ENCODE measurements around the gene POLR2J3. TPM values are rescaled to one million over a fixed set of nuclear protein-coding genes. Genes with fewer than 3 reads are reported as not detected.
"Not testable (repeated sequence)": the region's sequence is repeated elsewhere in the genome, so short reads cannot be mapped to it uniquely, and the experiment has no call there.

POLR2J3 gene
- total RNA-seq, 2 experiments from 2014 or later: 35.4 to 51.0 TPM

GRCh38 chr7:102568620-102569019, 3.8 kb downstream of the POLR2J3 start:
- H3K4me3 Mint-ChIP-seq; H3K36me3 Mint-ChIP-seq; H3K27ac Mint-ChIP-seq; ATAC-seq; H3K4me1 Mint-ChIP-seq; H3K27me3 Mint-ChIP-seq; CTCF ChIA-PET; H3K9me3 Mint-ChIP-seq (ENCODE audit: low read depth); DNase-seq: not testable (repeated sequence)

- H3K4me1 Mint-ChIP-seq; H3K27ac Mint-ChIP-seq; H3K36me3 Mint-ChIP-seq; ATAC-seq; H3K27me3 Mint-ChIP-seq; H3K4me3 Mint-ChIP-seq; H3K9me3 Mint-ChIP-seq (ENCODE audit: low read depth); DNase-seq; CTCF ChIA-PET: not testable (repeated sequence)
Observed at GRCh38 chr7:102550808-102551422, 21.5 kb downstream of the POLR2J3 start, which contains the start of gene SPDYE2. Gene SPDYE2, plus strand, starts transcription at chr7:102551226. Its CDS starts 2,030 bp downstream, at chr7:102553256.

- CTCF ChIA-PET; H3K36me3 Mint-ChIP-seq; DNase-seq; H3K9me3 Mint-ChIP-seq (ENCODE audit: low read depth); H3K27ac Mint-ChIP-seq; H3K4me1 Mint-ChIP-seq; H3K4me3 Mint-ChIP-seq; H3K27me3 Mint-ChIP-seq; ATAC-seq: not testable (repeated sequence)
Observed at GRCh38 chr7:102546353-102546752, 26.0 kb downstream of the POLR2J3 start.

- DNase-seq; H3K36me3 Mint-ChIP-seq; ATAC-seq; H3K4me1 Mint-ChIP-seq; H3K27me3 Mint-ChIP-seq; H3K9me3 Mint-ChIP-seq (ENCODE audit: low read depth); CTCF ChIA-PET; H3K4me3 Mint-ChIP-seq; H3K27ac Mint-ChIP-seq: not testable (repeated sequence)
Observed at GRCh38 chr7:102545288-102545687, 27.1 kb downstream of the POLR2J3 start.

GRCh38 chr7:102544372-102544771, 28.0 kb downstream of the POLR2J3 start:
- H3K36me3 Mint-ChIP-seq; DNase-seq; H3K27ac Mint-ChIP-seq; H3K27me3 Mint-ChIP-seq; H3K4me3 Mint-ChIP-seq; ATAC-seq; CTCF ChIA-PET; H3K4me1 Mint-ChIP-seq; H3K9me3 Mint-ChIP-seq (ENCODE audit: low read depth): not testable (repeated sequence)

GRCh38 chr7:102543596-102543995, 28.8 kb downstream of the POLR2J3 start, which contains the start of gene UPK3BL2:
Gene UPK3BL2, minus strand, starts transcription at chr7:102543696. Its CDS starts 60 bp downstream, at chr7:102543636.
- ATAC-seq; CTCF ChIA-PET; H3K4me1 Mint-ChIP-seq; H3K27ac Mint-ChIP-seq; H3K9me3 Mint-ChIP-seq (ENCODE audit: low read depth); H3K27me3 Mint-ChIP-seq; H3K36me3 Mint-ChIP-seq; H3K4me3 Mint-ChIP-seq; DNase-seq: not testable (repeated sequence)

GRCh38 chr7:102542771-102543170, 29.6 kb downstream of the POLR2J3 start:
- H3K27ac Mint-ChIP-seq; H3K9me3 Mint-ChIP-seq (ENCODE audit: low read depth); CTCF ChIA-PET; DNase-seq; ATAC-seq; H3K4me3 Mint-ChIP-seq; H3K4me1 Mint-ChIP-seq; H3K27me3 Mint-ChIP-seq; H3K36me3 Mint-ChIP-seq: not testable (repeated sequence)

- H3K36me3 Mint-ChIP-seq; H3K4me3 Mint-ChIP-seq; H3K4me1 Mint-ChIP-seq; H3K27ac Mint-ChIP-seq; H3K27me3 Mint-ChIP-seq; ATAC-seq; DNase-seq; CTCF ChIA-PET; H3K9me3 Mint-ChIP-seq (ENCODE audit: low read depth): not testable (repeated sequence)
Observed at GRCh38 chr7:102542083-102542482, 30.3 kb downstream of the POLR2J3 start.

- H3K9me3 Mint-ChIP-seq (ENCODE audit: low read depth); ATAC-seq; H3K27me3 Mint-ChIP-seq; H3K4me1 Mint-ChIP-seq; H3K36me3 Mint-ChIP-seq; DNase-seq; H3K4me3 Mint-ChIP-seq; H3K27ac Mint-ChIP-seq; CTCF ChIA-PET: not testable (repeated sequence)
Observed at GRCh38 chr7:102540604-102541003, 31.8 kb downstream of the POLR2J3 start.

- H3K4me1 Mint-ChIP-seq; CTCF ChIA-PET; DNase-seq; H3K9me3 Mint-ChIP-seq (ENCODE audit: low read depth); ATAC-seq; H3K27me3 Mint-ChIP-seq; H3K27ac Mint-ChIP-seq; H3K36me3 Mint-ChIP-seq; H3K4me3 Mint-ChIP-seq: not testable (repeated sequence)
Observed at GRCh38 chr7:102535062-102535615, 37.2 kb downstream of the POLR2J3 start.

- H3K9me3 Mint-ChIP-seq (ENCODE audit: low read depth); H3K27me3 Mint-ChIP-seq; CTCF ChIA-PET; H3K4me1 Mint-ChIP-seq; H3K4me3 Mint-ChIP-seq; H3K27ac Mint-ChIP-seq; ATAC-seq; DNase-seq; H3K36me3 Mint-ChIP-seq: not testable (repeated sequence)
Observed at GRCh38 chr7:102532127-102532526, 40.3 kb downstream of the POLR2J3 start.

GRCh38 chr7:102531583-102531982, 40.8 kb downstream of the POLR2J3 start:
- DNase-seq; H3K27me3 Mint-ChIP-seq; CTCF ChIA-PET; H3K36me3 Mint-ChIP-seq; H3K4me3 Mint-ChIP-seq; H3K4me1 Mint-ChIP-seq; H3K27ac Mint-ChIP-seq; ATAC-seq; H3K9me3 Mint-ChIP-seq (ENCODE audit: low read depth): not testable (repeated sequence)

- H3K9me3 Mint-ChIP-seq (ENCODE audit: low read depth); CTCF ChIA-PET; H3K4me3 Mint-ChIP-seq; ATAC-seq; H3K4me1 Mint-ChIP-seq; H3K27me3 Mint-ChIP-seq; DNase-seq; H3K27ac Mint-ChIP-seq; H3K36me3 Mint-ChIP-seq: not testable (repeated sequence)
Observed at GRCh38 chr7:102527822-102528793, 44.3 kb downstream of the POLR2J3 start.

- ATAC-seq; H3K36me3 Mint-ChIP-seq; DNase-seq; H3K27me3 Mint-ChIP-seq; H3K4me1 Mint-ChIP-seq; CTCF ChIA-PET; H3K27ac Mint-ChIP-seq; H3K9me3 Mint-ChIP-seq (ENCODE audit: low read depth); H3K4me3 Mint-ChIP-seq: not testable (repeated sequence)
Observed at GRCh38 chr7:102527182-102527581, 45.2 kb downstream of the POLR2J3 start.
